ENCODE measurements around the gene CLOCK. TPM values are rescaled to one million over a fixed set of nuclear protein-coding genes. Genes with fewer than 3 reads are reported as not detected.

The CLOCK gene
- total RNA-seq, 1 experiment from 2014 or later, result 9.5 TPM

GRCh38 chr4:55475394-55476243, 71.1 kb downstream of the CLOCK start:
- Histone ChIP-seq H3K4me3 (ENCODE audit: low read depth, low read length) (no peak overlapping the region), H3K27me3 (replicated peaks; ENCODE audit: control insufficient read depth, insufficient read depth, low read length) (no peaks in the 10 kb centered on the region), H3K9me3 (no peaks in the 10 kb centered on the region), H3K36me3 (ENCODE audit: control insufficient read depth, insufficient read depth, low read length) (peaks cover 1% of the 10 kb centered on the region; the same call in 1 of the 2 replicates), H3K4me1 (no peaks in the 10 kb centered on the region)
- no peaks in the 10 kb centered on the region for H3K9me3 Mint-ChIP-seq (ENCODE audit: unreplicated experiment)
- no peaks in the 10 kb centered on the region for H3K27me3 Mint-ChIP-seq (ENCODE audit: insufficient read depth, unreplicated experiment)
- H3K4me3 Mint-ChIP-seq (ENCODE audit: unreplicated experiment), result no peak overlapping the region
- no TSS peak for BruUV-seq (replicated peaks)
- TF ChIP-seq CTCF (IDR thresholded peaks at IDR 0.05; ENCODE audit: insufficient read depth in 1 of 2, low read depth in 1 of 2, low read length in 1 of 2, severe bottlenecking in 1 of 2, unreplicated experiment in 1 of 2), result no peak
- intact Hi-C loops (cut with micrococcal nuclease; ENCODE audit: unreplicated experiment), result no loop called here
- CTCF ChIA-PET, result no interaction called here
- H3K27ac Mint-ChIP-seq (ENCODE audit: unreplicated experiment), result no peak overlapping the region
- no peak for DNase-seq
- POLR2A ChIA-PET, result no interaction called here
- peaks cover 7% of the 10 kb centered on the region for H3K4me1 Mint-ChIP-seq (ENCODE audit: low read depth, unreplicated experiment)
- H3K36me3 Mint-ChIP-seq (ENCODE audit: insufficient read depth, unreplicated experiment), result no peaks in the 10 kb centered on the region

GRCh38 chr4:55469979-55470378, 76.7 kb downstream of the CLOCK start:
- no peaks in the 10 kb centered on the region for H3K9me3 Mint-ChIP-seq (ENCODE audit: unreplicated experiment)
- Histone ChIP-seq H3K4me1 (no peaks in the 10 kb centered on the region), H3K9me3 (no peaks in the 10 kb centered on the region; the same call in 1 of the 2 replicates), H3K27me3 (replicated peaks; ENCODE audit: control insufficient read depth, insufficient read depth, low read length) (no peaks in the 10 kb centered on the region), H3K36me3 (ENCODE audit: control insufficient read depth, insufficient read depth, low read length) (peaks cover 1% of the 10 kb centered on the region; the same call in 1 of the 2 replicates), H3K4me3 (ENCODE audit: low read depth, low read length) (no peak overlapping the region)
- no peak overlapping the region for H3K27ac Mint-ChIP-seq (ENCODE audit: unreplicated experiment)
- POLR2A ChIA-PET, result no interaction called here
- no peaks in the 10 kb centered on the region for H3K36me3 Mint-ChIP-seq (ENCODE audit: insufficient read depth, unreplicated experiment)
- no peak for DNase-seq
- no peaks in the 10 kb centered on the region for H3K27me3 Mint-ChIP-seq (ENCODE audit: insufficient read depth, unreplicated experiment)
- H3K4me1 Mint-ChIP-seq (ENCODE audit: low read depth, unreplicated experiment), result no peaks in the 10 kb centered on the region
- no peak for TF ChIP-seq CTCF (IDR thresholded peaks at IDR 0.05; ENCODE audit: insufficient read depth in 1 of 2, low read depth in 1 of 2, low read length in 1 of 2, severe bottlenecking in 1 of 2, unreplicated experiment in 1 of 2)
- H3K4me3 Mint-ChIP-seq (ENCODE audit: unreplicated experiment), result no peak overlapping the region
- no TSS peak for BruUV-seq (replicated peaks)
- CTCF ChIA-PET, result no interaction called here
- intact Hi-C loops (cut with micrococcal nuclease; ENCODE audit: unreplicated experiment), result no loop called here

GRCh38 chr4:55468724-55469123, 78.0 kb downstream of the CLOCK start:
- intact Hi-C loops (cut with micrococcal nuclease; ENCODE audit: unreplicated experiment), result no loop called here
- no TSS peak for BruUV-seq (replicated peaks)
- no peak for DNase-seq

More at GRCh38 chr4:55468724-55469123, 78.0 kb downstream of the CLOCK start:
- Mint-ChIP-seq H3K9me3 (ENCODE audit: unreplicated experiment) (no peaks in the 10 kb centered on the region), H3K36me3 (ENCODE audit: insufficient read depth, unreplicated experiment) (no peaks in the 10 kb centered on the region), H3K27me3 (ENCODE audit: insufficient read depth, unreplicated experiment) (no peaks in the 10 kb centered on the region), H3K4me1 (ENCODE audit: low read depth, unreplicated experiment) (no peaks in the 10 kb centered on the region), H3K27ac (ENCODE audit: unreplicated experiment) (no peak overlapping the region), H3K4me3 (ENCODE audit: unreplicated experiment) (no peak overlapping the region)
- POLR2A ChIA-PET, result interaction anchor here (0.5 kb wide), 1 partner anchor 962 kb away, joined by 4 read pairs; no protein-coding TSS in a partner anchor
- Histone ChIP-seq H3K27me3 (replicated peaks; ENCODE audit: control insufficient read depth, insufficient read depth, low read length) (no peaks in the 10 kb centered on the region), H3K9me3 (no peaks in the 10 kb centered on the region; the same call in 1 of the 2 replicates), H3K4me1 (no peaks in the 10 kb centered on the region), H3K4me3 (ENCODE audit: low read depth, low read length) (no peak overlapping the region), H3K36me3 (ENCODE audit: control insufficient read depth, insufficient read depth, low read length) (no peaks in the 10 kb centered on the region)
- CTCF ChIA-PET, result no interaction called here
- no peak for TF ChIP-seq CTCF (IDR thresholded peaks at IDR 0.05; ENCODE audit: insufficient read depth in 1 of 2, low read depth in 1 of 2, low read length in 1 of 2, severe bottlenecking in 1 of 2, unreplicated experiment in 1 of 2)
